Osteoblast (primary cell): ENCODE measurements around the gene APELA. TPM values are rescaled to one million over a fixed set of nuclear protein-coding genes. Genes with fewer than 3 reads are reported as not detected.

Experiments
- DNase-seq: peaks from one replicate; pipeline ENCODE4 v3.0.0; 2011; ENCODE audit warnings: low spot score, mixed read lengths; ENCODE audit not compliant: insufficient read length; ENCODE audit errors: missing footprints
- H2AFZ ChIP-seq: 2 replicates; pipeline ENCODE4 v1.6.0; 2011; ENCODE audit warnings: mild to moderate bottlenecking, low read length
- H3K27ac ChIP-seq: 2 replicates; pipeline ENCODE4 v1.5.1; 2011; ENCODE audit warnings: mild to moderate bottlenecking, low read depth, low read length, moderate library complexity
- H3K27me3 ChIP-seq: 2 replicates; pipeline ENCODE4 v1.6.0; 2012; ENCODE audit warnings: mild to moderate bottlenecking, control low read depth, inconsistent platforms, low read length, moderate library complexity; ENCODE audit not compliant: insufficient read depth
- H3K36me3 ChIP-seq: 2 replicates; pipeline ENCODE4 v1.5.1; 2011; ENCODE audit warnings: mild to moderate bottlenecking, low read length, control low read depth, moderate library complexity; ENCODE audit not compliant: insufficient read depth
- H3K4me1 ChIP-seq: 2 replicates; pipeline ENCODE4 v1.5.1; 2011; ENCODE audit warnings: mild to moderate bottlenecking, low read length, control low read depth, moderate library complexity; ENCODE audit not compliant: insufficient read depth
- H3K4me2 ChIP-seq: 2 replicates; pipeline ENCODE4 v1.6.0; 2011; ENCODE audit warnings: mild to moderate bottlenecking, low read length; ENCODE audit not compliant: insufficient read depth
- H3K4me3 ChIP-seq: fragments of 200-600 bp; sonication (generic); 3 replicates; pipeline ENCODE4 v1.5.1; 2012; ENCODE audit warnings: mild to moderate bottlenecking, low read length, inconsistent platforms; ENCODE audit not compliant: insufficient read depth
- H3K79me2 ChIP-seq: 2 replicates; pipeline ENCODE4 v1.6.0; 2012; ENCODE audit warnings: mild to moderate bottlenecking, low read length, control low read depth, inconsistent platforms; ENCODE audit not compliant: insufficient read depth
- H3K9me3 ChIP-seq: 2 replicates; pipeline ENCODE4 v1.5.1; 2011; ENCODE audit warnings: low read depth, low read length, control low read depth
- H4K20me1 ChIP-seq: 2 replicates; pipeline ENCODE4 v1.6.0; 2012; ENCODE audit warnings: mild to moderate bottlenecking, low read length, control low read depth; ENCODE audit not compliant: insufficient read depth
- total RNA-seq: library from RNA; depleted of rRNA; stranded (reverse); fragments of >200 nt; gene quantifications from 2 replicates; pipeline ENCODE4 v1.2.3, GENCODE V29; 2012
- TF ChIP-seq, protein P1 (sequence below): IDR thresholded peaks from 2 replicates; pipeline ENCODE4 v1.5.1; 2011; ENCODE audit warnings: mild to moderate bottlenecking, low read depth, low read length, moderate library complexity; ENCODE audit errors: extremely low read depth

The APELA gene
- total RNA-seq, 1 donor = not detected

DNA sequence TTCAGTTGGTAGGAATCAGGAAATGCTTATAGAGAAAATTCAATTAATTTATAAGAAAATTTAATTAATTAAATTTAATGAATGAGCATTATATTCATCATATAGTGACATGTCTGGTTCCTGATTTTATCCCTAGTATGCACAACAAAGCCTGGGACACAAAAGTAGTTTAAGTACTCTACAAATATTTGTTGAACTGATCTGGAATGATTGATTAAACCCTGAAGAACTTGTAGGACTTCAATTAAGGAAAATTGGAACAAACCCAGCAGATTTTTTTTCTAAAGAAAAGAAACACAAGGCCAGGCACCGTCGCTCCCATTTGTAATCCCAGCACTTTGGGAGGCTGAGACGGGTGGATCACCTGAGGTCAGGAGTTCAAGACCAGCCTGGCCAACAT, 4.5 kb upstream of the APELA start:
- H4K20me1 ChIP-seq = no peaks in the 10 kb centered on the region
- DNase-seq = no peak
- H3K4me2 ChIP-seq = no peak overlapping the region
- no peaks in the 10 kb centered on the region for H3K9me3 ChIP-seq
- no peak overlapping the region for H3K27ac ChIP-seq
- no peaks in the 10 kb centered on the region for H3K27me3 ChIP-seq
- TF ChIP-seq, protein P1, sequence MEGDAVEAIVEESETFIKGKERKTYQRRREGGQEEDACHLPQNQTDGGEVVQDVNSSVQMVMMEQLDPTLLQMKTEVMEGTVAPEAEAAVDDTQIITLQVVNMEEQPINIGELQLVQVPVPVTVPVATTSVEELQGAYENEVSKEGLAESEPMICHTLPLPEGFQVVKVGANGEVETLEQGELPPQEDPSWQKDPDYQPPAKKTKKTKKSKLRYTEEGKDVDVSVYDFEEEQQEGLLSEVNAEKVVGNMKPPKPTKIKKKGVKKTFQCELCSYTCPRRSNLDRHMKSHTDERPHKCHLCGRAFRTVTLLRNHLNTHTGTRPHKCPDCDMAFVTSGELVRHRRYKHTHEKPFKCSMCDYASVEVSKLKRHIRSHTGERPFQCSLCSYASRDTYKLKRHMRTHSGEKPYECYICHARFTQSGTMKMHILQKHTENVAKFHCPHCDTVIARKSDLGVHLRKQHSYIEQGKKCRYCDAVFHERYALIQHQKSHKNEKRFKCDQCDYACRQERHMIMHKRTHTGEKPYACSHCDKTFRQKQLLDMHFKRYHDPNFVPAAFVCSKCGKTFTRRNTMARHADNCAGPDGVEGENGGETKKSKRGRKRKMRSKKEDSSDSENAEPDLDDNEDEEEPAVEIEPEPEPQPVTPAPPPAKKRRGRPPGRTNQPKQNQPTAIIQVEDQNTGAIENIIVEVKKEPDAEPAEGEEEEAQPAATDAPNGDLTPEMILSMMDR = no peak
- no peak overlapping the region for H3K4me3 ChIP-seq
- H3K79me2 ChIP-seq = no peaks in the 10 kb centered on the region
- H3K4me1 ChIP-seq = no peaks in the 10 kb centered on the region
- no peaks in the 10 kb centered on the region for H3K36me3 ChIP-seq
- H2AFZ ChIP-seq = no peak overlapping the region

DNA sequence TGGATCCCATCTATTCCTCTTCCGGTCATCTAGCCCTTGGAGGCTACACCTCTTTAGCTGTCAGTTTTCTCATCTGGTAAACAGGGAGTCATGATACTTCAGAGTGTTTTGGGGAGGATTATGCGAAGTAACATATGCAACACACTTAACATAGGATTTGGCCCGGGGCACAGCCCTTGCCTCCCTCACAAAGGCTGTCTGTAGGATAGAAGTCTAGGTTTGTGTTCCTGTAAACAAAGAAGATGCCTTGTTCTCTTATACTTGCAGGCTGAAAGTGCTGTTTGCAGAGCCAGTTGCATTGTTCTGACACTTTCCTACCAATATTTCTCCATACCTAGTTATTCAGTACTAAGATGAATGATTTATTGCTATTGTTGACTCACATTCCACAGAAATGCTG, 2.2 kb upstream of the APELA start:
- Histone ChIP-seq H3K79me2 (no peaks in the 10 kb centered on the region), H3K36me3 (no peaks in the 10 kb centered on the region), H4K20me1 (no peaks in the 10 kb centered on the region), H3K9me3 (no peaks in the 10 kb centered on the region), H3K27ac (no peak overlapping the region), H3K27me3 (no peaks in the 10 kb centered on the region), H3K4me3 (no peak overlapping the region), H3K4me1 (no peaks in the 10 kb centered on the region), H3K4me2 (no peak overlapping the region), H2AFZ (no peak overlapping the region)
- no peak for DNase-seq
- TF ChIP-seq, protein P1 = no peak

DNA sequence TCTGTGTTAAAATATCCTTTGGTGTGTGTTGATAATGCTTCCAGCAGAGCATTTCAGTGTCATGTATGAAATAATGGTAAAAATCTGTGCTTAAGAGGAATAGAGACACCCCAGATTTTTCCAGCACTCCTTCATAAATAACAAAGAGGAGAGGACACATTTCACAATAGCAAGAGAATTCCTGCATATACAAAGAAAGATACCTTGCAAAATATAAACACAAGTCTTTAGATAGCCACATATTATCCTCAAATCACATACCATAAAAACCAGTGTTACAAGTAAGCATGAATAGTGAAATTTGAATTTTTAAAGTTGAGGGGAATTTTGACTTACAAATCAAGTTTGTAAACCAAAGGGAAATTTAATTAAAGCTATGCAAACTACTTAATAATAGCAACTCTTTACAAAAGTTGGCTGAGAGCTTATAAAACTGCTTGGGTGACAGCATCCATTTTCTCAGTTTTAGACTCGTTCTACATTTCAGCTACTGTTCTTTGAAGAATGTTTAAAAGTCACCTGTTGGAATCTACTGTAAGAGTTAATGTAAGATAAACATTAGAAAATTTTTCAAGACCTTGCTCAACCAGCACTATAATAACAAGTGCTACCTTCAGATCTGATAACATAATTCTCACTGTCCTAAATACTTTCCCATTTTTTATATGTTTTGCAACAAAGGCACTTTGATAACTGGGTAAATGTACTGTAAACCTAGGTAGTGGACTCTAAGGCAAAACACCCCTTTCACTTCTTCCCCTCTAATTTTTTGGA, 3.7 kb downstream of the APELA start:
- H3K36me3 ChIP-seq = no peaks in the 10 kb centered on the region
- H3K4me3 ChIP-seq = no peak overlapping the region
- no peaks in the 10 kb centered on the region for H3K27me3 ChIP-seq
- no peak for DNase-seq
- no peak overlapping the region for H2AFZ ChIP-seq
- no peaks in the 10 kb centered on the region for H3K4me1 ChIP-seq
- H4K20me1 ChIP-seq = no peaks in the 10 kb centered on the region
- H3K79me2 ChIP-seq = no peaks in the 10 kb centered on the region
- H3K4me2 ChIP-seq = no peak overlapping the region
- TF ChIP-seq, protein P1 = no peak
- H3K9me3 ChIP-seq = no peaks in the 10 kb centered on the region
- no peak overlapping the region for H3K27ac ChIP-seq

DNA sequence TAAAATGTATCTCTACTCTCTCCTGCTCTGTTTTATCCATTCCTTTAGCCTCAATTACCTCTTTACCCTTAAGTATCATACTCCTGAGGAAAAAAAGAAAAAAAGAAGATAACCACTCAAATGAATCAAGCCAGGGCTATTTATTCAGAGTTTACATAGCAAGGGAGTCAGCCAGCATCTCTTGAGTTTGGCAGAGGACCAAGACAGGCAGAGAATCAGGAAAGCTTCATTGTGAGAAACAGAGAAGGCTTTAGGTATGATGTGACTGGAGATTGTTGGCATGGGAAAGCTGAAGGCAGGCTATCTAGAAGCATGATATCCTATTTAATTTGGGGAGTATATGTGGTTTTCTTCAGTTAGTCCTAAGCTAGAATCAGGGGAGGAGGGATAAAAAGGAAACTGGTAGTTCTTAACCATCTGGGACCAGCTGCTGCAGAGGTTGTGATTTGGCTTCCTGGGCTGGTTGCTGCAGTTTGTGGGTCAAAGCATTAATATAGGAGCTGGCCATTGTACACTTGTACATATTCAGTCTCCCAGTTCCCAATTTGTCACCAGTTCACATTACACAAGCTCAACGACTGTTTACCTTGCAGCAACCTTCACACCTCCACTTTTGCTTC, 11.2 kb downstream of the APELA start:
- Histone ChIP-seq H3K36me3 (no peaks in the 10 kb centered on the region), H4K20me1 (no peaks in the 10 kb centered on the region)
- TF ChIP-seq, protein P1 = no peak

More for the DNA sequence above, 11.2 kb downstream of the APELA start:
- no peaks in the 10 kb centered on the region for H3K79me2 ChIP-seq
- H3K4me2 ChIP-seq = no peak overlapping the region
- H3K4me3 ChIP-seq = no peak overlapping the region
- no peaks in the 10 kb centered on the region for H3K9me3 ChIP-seq
- H3K4me1 ChIP-seq = no peaks in the 10 kb centered on the region
- DNase-seq = peak; percentile 14
- H3K27me3 ChIP-seq = no peaks in the 10 kb centered on the region
- H2AFZ ChIP-seq = no peak overlapping the region
- H3K27ac ChIP-seq = no peak overlapping the region
